Fibroblast of the aortic adventitia (primary cell): ENCODE results near the gene NUCB1. TPM values are rescaled to one million over a fixed set of nuclear protein-coding genes. Genes with fewer than 3 reads are reported as not detected.

Experiments used
- DNase-seq: peaks from one replicate; pipeline ENCODE4 v3.0.0-alpha.2; 2010; ENCODE audit warnings: low read depth
- H3K4me3 ChIP-seq: 2 replicates; pipeline ENCODE4 v1.5.1; 2011; ENCODE audit warnings: low read depth, mild to moderate bottlenecking, control low read depth, low read length, moderate library complexity
- CTCF ChIP-seq: IDR thresholded peaks from 2 replicates; pipeline ENCODE4 v1.5.1; 2011; ENCODE audit warnings: mild to moderate bottlenecking, low read length, control low read depth, inconsistent platforms; ENCODE audit not compliant: insufficient read depth
- total RNA-seq: library from RNA; depleted of rRNA; stranded (reverse); fragments of >200 nt; gene quantifications from 2 replicates; pipeline ENCODE4 v1.2.3, GENCODE V29; 2012; ENCODE audit warnings: low replicate concordance

The NUCB1 gene
- total RNA-seq, 1 donor, result 267 TPM

GRCh38 chr19:48943081-48943480 is 43.0 kb downstream of the NUCB1 start:
- TF ChIP-seq CTCF, result no peak
- DNase-seq, result no peak
- H3K4me3 ChIP-seq, result no peak overlapping the region

GRCh38 chr19:48945415-48945814 is 45.3 kb downstream of the NUCB1 start:
- DNase-seq, result no peak
- H3K4me3 ChIP-seq, result no peak overlapping the region
- TF ChIP-seq CTCF, result no peak

- H3K4me3 ChIP-seq, result no peak overlapping the region
- no peak for TF ChIP-seq CTCF
- no peak for DNase-seq
Measured at GRCh38 chr19:48945817-48946216, 45.7 kb downstream of the NUCB1 start.

- no peak for DNase-seq
- no peak for TF ChIP-seq CTCF
- H3K4me3 ChIP-seq, result no peak overlapping the region
Measured at GRCh38 chr19:48946463-48947257, 46.5 kb downstream of the NUCB1 start.

GRCh38 chr19:48947258-48947542 is 47.1 kb downstream of the NUCB1 start:
- DNase-seq, result no peak
- H3K4me3 ChIP-seq, result no peak overlapping the region
- no peak for TF ChIP-seq CTCF

GRCh38 chr19:48950159-48950558 is 50.0 kb downstream of the NUCB1 start:
- no peak overlapping the region for H3K4me3 ChIP-seq
- no peak for TF ChIP-seq CTCF
- DNase-seq, result no peak

GRCh38 chr19:48950830-48951519 is 50.9 kb downstream of the NUCB1 start:
- TF ChIP-seq CTCF, result no peak
- DNase-seq, result no peak

More at GRCh38 chr19:48950830-48951519, 50.9 kb downstream of the NUCB1 start:
- no peak overlapping the region for H3K4me3 ChIP-seq
